NB4 (cell line): ENCODE results near the gene COL4A2.

Experiments
- DNase-seq: peaks from one replicate; pipeline ENCODE4 v3.0.0; 2010; ENCODE audit warnings: low read depth
- H3K4me3 ChIP-seq: one replicate; pipeline ENCODE4 v1.5.1; 2011; ENCODE audit warnings: mild to moderate bottlenecking, low read depth, low read length, moderate library complexity
- CTCF ChIP-seq: IDR thresholded peaks from one replicate; pipeline ENCODE4 v1.5.1; 2012; ENCODE audit warnings: low read depth, low read length
- MAX ChIP-seq: IDR thresholded peaks from 2 replicates; pipeline ENCODE4 v1.6.1; 2011; ENCODE audit warnings: low read depth, low read length
- MYC ChIP-seq: IDR thresholded peaks from 2 replicates; pipeline ENCODE4 v1.6.1; 2011; ENCODE audit warnings: low read depth, low read length
- POLR2A ChIP-seq: IDR thresholded peaks from 2 replicates; pipeline ENCODE4 v1.6.1; 2011; ENCODE audit warnings: mild to moderate bottlenecking; ENCODE audit not compliant: insufficient read length; ENCODE audit errors: extremely low read depth

The COL4A2 gene

DNA sequence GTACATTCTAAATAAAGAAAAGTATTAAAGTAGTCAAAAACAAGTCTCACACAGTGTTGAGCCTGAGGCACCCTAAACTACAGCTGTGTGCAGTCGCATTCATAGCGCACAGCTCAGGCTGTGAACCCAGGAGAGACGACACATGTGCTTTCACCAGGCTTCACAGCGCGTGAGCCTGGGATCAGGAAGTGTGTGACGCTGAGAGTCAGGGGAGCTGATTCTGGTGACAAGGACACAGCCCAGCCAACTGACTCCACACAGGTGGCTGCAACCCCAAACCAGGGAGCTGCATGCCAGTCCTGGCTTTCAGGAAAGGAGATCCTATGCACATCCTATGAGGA, 41.8 kb upstream of the COL4A2 start:
- DNase-seq: no peak
- H3K4me3 ChIP-seq: no peak overlapping the region
- no peak for TF ChIP-seq MYC
- no peak for TF ChIP-seq MAX
- no peak for TF ChIP-seq POLR2A
- no peak for TF ChIP-seq CTCF

GRCh38 chr13:110265682-110266430, 41.2 kb upstream of the COL4A2 start:
- no peak for DNase-seq
- H3K4me3 ChIP-seq: no peak overlapping the region
- TF ChIP-seq MYC (no peak), MAX (no peak), POLR2A (no peak), CTCF (no peak)

- DNase-seq: no peak
- TF ChIP-seq POLR2A: no peak
- TF ChIP-seq MYC: no peak
- no peak overlapping the region for H3K4me3 ChIP-seq
Measured at GRCh38 chr13:110266431-110266809, 40.7 kb upstream of the COL4A2 start.

- no peak overlapping the region for H3K4me3 ChIP-seq
- TF ChIP-seq POLR2A: no peak
- no peak for TF ChIP-seq CTCF
- TF ChIP-seq MAX: no peak
- TF ChIP-seq MYC: no peak
- DNase-seq: peak; percentile 17
Measured at GRCh38 chr13:110266983-110267382, 40.1 kb upstream of the COL4A2 start.

DNA sequence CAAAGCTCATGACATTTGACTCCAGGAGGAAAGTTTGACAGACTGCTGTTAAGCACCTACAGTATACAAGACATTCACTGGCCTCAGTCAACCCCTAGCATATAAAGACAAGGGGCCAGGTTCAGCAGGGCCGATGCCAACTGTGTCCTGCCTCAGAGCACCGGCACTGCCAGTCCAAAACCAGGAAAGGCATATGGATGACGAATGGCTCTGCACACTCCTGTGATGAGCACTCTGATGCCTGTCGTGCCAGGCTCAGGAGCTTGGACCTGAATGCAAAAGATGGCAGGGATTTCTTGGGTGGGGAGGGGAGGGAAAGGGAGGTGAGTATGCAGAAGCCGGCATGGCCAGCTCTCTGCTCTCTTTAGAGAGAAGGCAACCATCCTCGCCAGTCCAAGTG, 39.0 kb upstream of the COL4A2 start:
- H3K4me3 ChIP-seq: no peak overlapping the region
- DNase-seq: no peak
- no peak for TF ChIP-seq MYC
- TF ChIP-seq POLR2A: no peak
- TF ChIP-seq CTCF: no peak
- no peak for TF ChIP-seq MAX

- no peak for DNase-seq
- no peak overlapping the region for H3K4me3 ChIP-seq
- no peak for TF ChIP-seq CTCF
- TF ChIP-seq MAX: no peak
- TF ChIP-seq MYC: no peak
- TF ChIP-seq POLR2A: no peak
Measured at GRCh38 chr13:110268576-110269185, 38.4 kb upstream of the COL4A2 start.
